Heart right ventricle (tissue), 16 donors: ENCODE data around the gene COL26A1. TPM values are rescaled to one million over a fixed set of nuclear protein-coding genes. Genes with fewer than 3 reads are reported as not detected.
"Not testable (repeated sequence)": the region's sequence is repeated elsewhere in the genome, so short reads cannot be mapped to it uniquely, and the experiment has no call there.

ENCODE experiments used
- ATAC-seq, 8 donors: fragments of 200-7000 bp; cut with Tn5 transposase; one replicate each; pipeline ENCODE4 v1.9.1; 2020; ENCODE audit warnings: mild to moderate bottlenecking in 8 of 8, moderate library complexity in 8 of 8, moderate number of reproducible peaks in 1 of 8
- DNase-seq, 2 donors: peaks; one replicate each; pipeline ENCODE4 v3.0.0-alpha.2; 2020
- H3K27ac ChIP-seq, 10 donors: fragments of 200-600 bp; sonication (generic) in 2 of 10; one replicate each; pipeline versions ENCODE4 v1.5.0 to v1.8.0; 2020 to 2022; ENCODE audit warnings: mild to moderate bottlenecking in 3 of 10
- H3K27me3 ChIP-seq, 7 donors: fragments of 200-600 bp; one replicate each; pipeline ENCODE4 v1.8.0; 2021 to 2022; ENCODE audit warnings: mild to moderate bottlenecking in 2 of 7
- H3K36me3 ChIP-seq, 9 donors: fragments of 200-600 bp; sonication (generic) in 1 of 9; one replicate each; pipeline versions ENCODE4 v1.5.0 to v1.8.0; 2020 to 2022; ENCODE audit warnings: mild to moderate bottlenecking in 2 of 9
- H3K4me1 ChIP-seq, 9 donors: fragments of 200-600 bp; sonication (generic) in 1 of 9; one replicate each; pipeline versions ENCODE4 v1.5.0 to v1.8.0; 2020 to 2022; ENCODE audit warnings: mild to moderate bottlenecking in 4 of 9
- H3K4me3 ChIP-seq, 10 donors: fragments of 200-600 bp; sonication (generic) in 2 of 10; one replicate each; pipeline versions ENCODE4 v1.5.0 to v1.8.0; 2020 to 2022; ENCODE audit warnings: mild to moderate bottlenecking in 7 of 10, moderate library complexity in 2 of 10
- H3K9me3 ChIP-seq, 11 donors: fragments of 200-600 bp in 10 of 11; sonication (generic) in 2 of 11; one replicate each; pipeline versions ENCODE4 v1.5.0 to v1.8.0; 2013 to 2022; ENCODE audit warnings: mild to moderate bottlenecking in 2 of 11, control low read depth in 1 of 11, moderate library complexity in 1 of 11
- CTCF ChIP-seq, 9 donors: fragments of 200-600 bp; sonication (generic) in 2 of 9; IDR thresholded peaks; one replicate each; pipeline versions ENCODE4 v1.5.0 to v1.8.0; 2021 to 2022; ENCODE audit warnings: antibody characterized with exemption in 9 of 9, mild to moderate bottlenecking in 5 of 9, moderate library complexity in 1 of 9
- WGBS, 2 donors: extraction: QIAGEN DNeasy Blood & Tissue Kit; methylation state at CpG; one replicate each; pipeline ENCODE4 v1.1.7; 2013; ENCODE audit warnings: inconsistent platforms in 1 of 2; 5-methylcytosine and 5-hydroxymethylcytosine counted together
- intact Hi-C, 10 donors: fragments of 100-400 bp; cut with DNase I; formaldehyde crosslinking; loops; one replicate each; pipeline versions ENCODE4 v1.11.1 to v1.14.2; 2022
- polyA plus RNA-seq, 2 donors: library from polyadenylated mRNA; stranded (reverse); fragments of 200-250 nt; gene quantifications; one replicate each; pipeline ENCODE4 v1.2.3, GENCODE V29; 2013
- total RNA-seq, 10 donors: library from RNA; stranded (reverse); fragmentation: NEBNext Ultra II Directional in 3 of 10; extraction: Animal tissue kit (Norgen Biotek cat#: 25700) in 3 of 10; gene quantifications; one replicate each; pipeline versions ENCODE4 v1.2.1 to v1.2.4, GENCODE V29; 2021 to 2023
- donor health status: Arrhythmogenic right ventricular cardiomyopathy.
- donor health status: ischemic (EF 13 %, LVEDD 7.1; RV severe dilation, severe dysfunction).
- donor health status: healthy with polysubstance abuse.
- donor health status: DM: no; HTN: yes; CAD: no.
- donor health status: DM: no; HTN: no; CAD: no.
- donor health status: ischemic (EF 25% LVEDD 6.9; RV normal size, moderate dysfunction).
- donor health status: ischemic (EF 25% LVEDD 5.7; RV mildly dilated, moderate dysfunction).
- donor health status: healthy.
- donor health status: DM: yes; HTN: yes; CAD: no.
- donor health status: Ischemic cardiomyopathy.
- donor health status: ischemic (EF 35%, LVEDD 5.7; RV mildly dilated, moderate dysfunction).
- donor health status: nonischemic (EF 11% LVEDD 7.7; RV severe dilation, severe dysfunction).
- donor health status: DM: yes; HTN: yes; CAD: no.
- donor health status: PGD.
- donor health status: ischemic (EF 29% LVEDD 5.4; RV normal size, mild dysfunction).
- donor health status: nonischemic (EF 23%, LVEDD 6.1; RV moderate dilation, normal function).

Gene COL26A1
- total and polyA plus RNA-seq, 12 donors: 0.07 to 0.50 TPM; not detected in 10

GRCh38 chr7:101432316-101432715, 69.6 kb downstream of the COL26A1 start:
- H3K27me3 ChIP-seq: peaks cover 0 to 72% (median 38%) of the 10 kb centered on the region in 7 donors
- WGBS, 2 donors: 84 to 85% methylated on average over 3 of the region's 3 CpGs
- H3K36me3 ChIP-seq: no peaks in the 10 kb centered on the region
- no peaks in the 10 kb centered on the region for H3K4me1 ChIP-seq
- no peak for DNase-seq
- no peak overlapping the region for H3K4me3 ChIP-seq
- no peak for TF ChIP-seq CTCF (IDR thresholded peaks at IDR 0.05)
- ATAC-seq: no peak
- H3K27ac ChIP-seq: no peak overlapping the region
- no peaks in the 10 kb centered on the region for H3K9me3 ChIP-seq
- intact Hi-C loops: loop anchor here in 1 of 10 donors (5.0 kb wide), 1 partner anchor 140 kb away; no protein-coding TSS in a partner anchor

- H3K4me1 ChIP-seq: no peaks in the 10 kb centered on the region
- intact Hi-C loops: loop anchor here in 1 of 10 donors (5.0 kb wide), 1 partner anchor 139 kb away; no protein-coding TSS in a partner anchor
- no peaks in the 10 kb centered on the region for H3K36me3 ChIP-seq
- H3K9me3 ChIP-seq: no peaks in the 10 kb centered on the region
- H3K27me3 ChIP-seq: peaks cover 0 to 83% (median 43%) of the 10 kb centered on the region in 7 donors
- H3K4me3 ChIP-seq: no peak overlapping the region
- no peak overlapping the region for H3K27ac ChIP-seq
- DNase-seq: no peak
- no peak for TF ChIP-seq CTCF (IDR thresholded peaks at IDR 0.05)
- no peak for ATAC-seq
- 72 to 88% methylated on average over 4 of the region's 4 CpGs for WGBS, 2 donors
Observed at GRCh38 chr7:101433688-101434087, 71.0 kb downstream of the COL26A1 start.

- intact Hi-C loops: loop anchor here in 1 of 10 donors (5.0 kb wide), 1 partner anchor 138 kb away; no protein-coding TSS in a partner anchor
- not testable (repeated sequence) for H3K27ac ChIP-seq, H3K36me3 ChIP-seq, DNase-seq, H3K4me3 ChIP-seq, H3K9me3 ChIP-seq, ATAC-seq, H3K4me1 ChIP-seq
- 89 to 95% methylated on average over 7 to 8 of the region's 8 CpGs for WGBS, 2 donors
- H3K27me3 ChIP-seq: peaks cover 0 to 82% (median 43%) of the 10 kb centered on the region in 7 donors
Observed at GRCh38 chr7:101434155-101434554, 71.5 kb downstream of the COL26A1 start.

- intact Hi-C loops: no loop called here
- TF ChIP-seq CTCF (IDR thresholded peaks at IDR 0.05): no peak
- H3K9me3 ChIP-seq: no peaks in the 10 kb centered on the region
- WGBS, 2 donors: 32 to 39% methylated on average over 22 of the region's 22 CpGs
- H3K27me3 ChIP-seq: peaks cover 0 to 79% (median 41%) of the 10 kb centered on the region in 7 donors
- H3K36me3 ChIP-seq: no peaks in the 10 kb centered on the region
- no peak overlapping the region for H3K4me3 ChIP-seq
- ATAC-seq (no peak), DNase-seq (no peak)
- no peak overlapping the region for H3K27ac ChIP-seq
- no peaks in the 10 kb centered on the region for H3K4me1 ChIP-seq
Observed at GRCh38 chr7:101435461-101436220, 73.0 kb downstream of the COL26A1 start.

GRCh38 chr7:101436221-101436735, 73.6 kb downstream of the COL26A1 start:
- Histone ChIP-seq H3K36me3 (no peaks in the 10 kb centered on the region), H3K4me3 (no peak overlapping the region), H3K27me3 (peaks cover 0 to 78% (median 35%) of the 10 kb centered on the region in 7 donors), H3K27ac (no peak overlapping the region), H3K4me1 (no peaks in the 10 kb centered on the region), H3K9me3 (no peaks in the 10 kb centered on the region)
- 45 to 46% methylated on average over 15 of the region's 15 CpGs for WGBS, 2 donors
- intact Hi-C loops: no loop called here
- no peak for ATAC-seq
- TF ChIP-seq CTCF (IDR thresholded peaks at IDR 0.05): no peak
- no peak for DNase-seq
